NCI-H1417 treated with DMSO at 0.1 percent for 48 hours (cell line): Measurements from ENCODE around the gene GRHL1.
"Not testable (repeated sequence)": the region's sequence is repeated elsewhere in the genome, so short reads cannot be mapped to it uniquely, and the experiment has no call there.

Experiments
- DNase-seq: peaks from one replicate; lab custom pipeline; 2025; lab: John Stamatoyannopoulos, UW

GRHL1 gene

GRCh38 chr2:9951522-9952285 lies at the start of gene GRHL1:
GRHL1 (plus strand) TSS chr2:9951693; CDS start chr2:9951834, 141 bp downstream.
- peak; percentile 68 for DNase-seq

- DNase-seq, result no peak
These were observed 46.1 kb upstream of the GRHL1 start for GRCh38 chr2:9905413-9905812.

GRCh38 chr2:9907402-9907801 lies 44.1 kb upstream of the GRHL1 start:
- DNase-seq, result no peak

- no peak for DNase-seq
These were observed 42.9 kb upstream of the GRHL1 start for GRCh38 chr2:9908639-9909038.

- no peak for DNase-seq
These were observed 42.4 kb upstream of the GRHL1 start for GRCh38 chr2:9909106-9909505.

GRCh38 chr2:9910699-9911098 lies 40.8 kb upstream of the GRHL1 start:
- DNase-seq, result no peak

GRCh38 chr2:9912468-9912867 lies 39.0 kb upstream of the GRHL1 start:
- no peak for DNase-seq

GRCh38 chr2:9914384-9915065 lies 37.0 kb upstream of the GRHL1 start:
- DNase-seq, result no peak

GRCh38 chr2:9918275-9918674 lies 33.2 kb upstream of the GRHL1 start:
- no peak for DNase-seq

GRCh38 chr2:9919512-9919911 lies 32.0 kb upstream of the GRHL1 start:
- DNase-seq, result no peak

GRCh38 chr2:9927020-9927419 lies 24.5 kb upstream of the GRHL1 start:
- DNase-seq, result not testable (repeated sequence)

- no peak for DNase-seq
These were observed 14.2 kb upstream of the GRHL1 start for GRCh38 chr2:9937258-9937657.

- no peak for DNase-seq
These were observed 13.5 kb upstream of the GRHL1 start for GRCh38 chr2:9937968-9938367.

- DNase-seq, result no peak
These were observed 11.7 kb upstream of the GRHL1 start for GRCh38 chr2:9939587-9940485.

GRCh38 chr2:9941196-9941995 lies 10.1 kb upstream of the GRHL1 start:
- no peak for DNase-seq

GRCh38 chr2:9941996-9942390 lies 9.5 kb upstream of the GRHL1 start:
- no peak for DNase-seq

GRCh38 chr2:9944330-9944758 lies 7.1 kb upstream of the GRHL1 start:
- DNase-seq, result no peak

- no peak for DNase-seq
These were observed 5.9 kb upstream of the GRHL1 start for GRCh38 chr2:9945596-9945995.

GRCh38 chr2:9946076-9946475 lies 5.4 kb upstream of the GRHL1 start:
- DNase-seq, result no peak

GRCh38 chr2:9946818-9947217 lies 4.7 kb upstream of the GRHL1 start:
- no peak for DNase-seq

- DNase-seq, result no peak
These were observed 2.8 kb upstream of the GRHL1 start for GRCh38 chr2:9948721-9949120.
